ENCODE data around the gene ATAD2B.

Gene ATAD2B

DNA sequence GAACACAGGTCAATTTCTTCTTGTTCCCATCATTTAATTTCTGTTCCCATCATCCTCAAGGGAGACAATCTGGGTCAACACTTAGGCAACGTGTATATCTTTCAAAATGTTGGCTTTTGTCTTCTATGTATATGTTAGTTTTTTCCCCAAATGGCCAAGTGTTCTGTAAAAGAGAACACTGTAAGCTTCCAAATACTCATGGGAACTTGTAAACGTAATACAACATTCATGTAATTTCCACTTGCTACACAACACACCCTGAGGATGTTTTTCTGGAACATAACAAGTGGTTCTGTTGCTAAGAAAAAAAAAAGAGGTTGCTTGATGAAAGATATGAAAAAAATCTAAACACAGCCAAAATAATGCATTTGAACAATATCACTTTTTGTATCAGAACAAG, 149.1 kb downstream of the ATAD2B start:
- no peak for TF ChIP-seq POLR2A (IDR thresholded peaks at IDR 0.05; ENCODE audit: low read length)
- no peak for TF ChIP-seq GATA1 (IDR thresholded peaks at IDR 0.05; ENCODE audit: low read depth, low read length)
- no peak for DNase-seq

DNA sequence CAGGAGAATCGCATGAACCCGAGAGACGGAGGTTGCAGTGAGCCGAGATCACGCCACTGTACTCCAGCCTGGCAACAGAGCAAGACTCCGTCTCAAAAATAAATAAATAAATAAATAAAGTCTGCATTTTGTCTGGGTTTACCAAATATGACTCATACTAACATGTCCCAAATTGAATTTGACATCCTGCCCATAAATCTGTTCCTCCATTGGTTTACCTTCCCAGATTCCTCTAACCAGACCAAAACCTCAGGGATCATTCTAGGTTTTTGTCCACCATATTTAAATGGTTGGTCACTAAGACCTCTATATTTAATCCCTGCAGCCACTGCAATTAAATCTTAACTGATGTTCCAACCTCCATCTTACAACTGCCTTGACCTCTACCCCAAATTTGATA, 150.9 kb downstream of the ATAD2B start:
- no peak for DNase-seq
- TF ChIP-seq GATA1 (IDR thresholded peaks at IDR 0.05; ENCODE audit: low read depth, low read length): no peak
- no peak for TF ChIP-seq POLR2A (IDR thresholded peaks at IDR 0.05; ENCODE audit: low read length)

DNA sequence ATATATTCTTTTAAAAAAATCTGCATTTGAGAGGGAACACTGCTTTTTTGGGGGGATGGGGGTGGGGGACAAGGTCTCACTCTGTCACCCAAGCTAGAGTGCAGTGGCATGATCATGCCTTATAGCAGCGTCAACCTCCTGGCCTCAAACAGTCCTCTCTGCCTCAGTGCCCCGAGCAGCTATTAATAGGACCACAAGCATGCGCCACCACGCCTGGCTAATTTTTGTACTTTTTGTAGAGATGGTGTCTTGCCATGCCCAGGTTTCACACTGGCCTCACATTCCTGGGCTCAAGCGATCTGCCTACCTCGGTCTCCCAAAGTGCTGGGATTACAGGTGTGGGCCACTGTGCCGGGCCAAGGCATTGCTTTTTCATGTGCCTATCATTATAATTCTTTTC, 154.2 kb downstream of the ATAD2B start:
- no peak for DNase-seq
- TF ChIP-seq GATA1 (IDR thresholded peaks at IDR 0.05; ENCODE audit: low read depth, low read length) (no peak), POLR2A (IDR thresholded peaks at IDR 0.05; ENCODE audit: low read length) (no peak)

DNA sequence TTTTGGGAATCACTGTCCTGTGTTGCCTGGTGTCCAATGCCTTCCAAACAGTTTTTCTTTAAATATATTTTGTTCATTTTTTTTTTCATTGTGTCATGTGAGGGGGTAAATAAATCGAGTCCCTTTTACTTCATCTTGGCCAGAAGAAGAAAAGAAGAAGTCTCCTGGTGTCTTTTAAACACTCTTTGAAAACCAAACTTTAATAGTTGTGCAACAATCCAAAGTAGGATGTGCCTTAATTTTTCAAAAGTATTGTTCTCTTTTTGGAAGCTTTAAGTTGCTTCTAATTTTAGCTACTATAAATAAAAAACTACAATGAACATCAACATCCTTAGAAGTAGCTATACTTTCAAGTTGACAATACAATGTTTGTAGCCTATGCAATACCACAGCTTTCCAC, 154.9 kb downstream of the ATAD2B start:
- no peak for TF ChIP-seq GATA1 (IDR thresholded peaks at IDR 0.05; ENCODE audit: low read depth, low read length)
- no peak for TF ChIP-seq POLR2A (IDR thresholded peaks at IDR 0.05; ENCODE audit: low read length)

DNA sequence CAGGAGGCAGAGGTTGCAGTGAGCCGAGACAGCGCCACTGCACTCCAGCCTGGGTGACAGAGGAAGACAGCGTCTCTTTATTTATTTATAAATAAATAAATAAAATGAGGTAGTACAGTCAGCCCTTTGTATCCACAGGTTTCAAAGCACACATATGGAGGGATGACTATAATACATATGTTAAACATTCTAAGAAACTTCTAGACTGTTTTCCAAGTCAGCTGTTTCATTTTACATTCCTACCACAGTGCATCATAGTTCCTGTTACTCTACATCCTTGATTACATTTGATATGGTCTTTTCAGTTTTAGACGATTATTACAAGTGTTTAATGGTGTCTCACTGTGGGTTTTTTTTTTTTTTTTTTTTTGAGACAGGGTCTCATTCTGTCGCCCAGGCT, 157.6 kb downstream of the ATAD2B start:
- no peak for DNase-seq
- TF ChIP-seq GATA1 (IDR thresholded peaks at IDR 0.05; ENCODE audit: low read depth, low read length): no peak
- TF ChIP-seq POLR2A (IDR thresholded peaks at IDR 0.05; ENCODE audit: low read length): no peak

More for the DNA sequence above, 154.9 kb downstream of the ATAD2B start:
- no peak for DNase-seq

DNA sequence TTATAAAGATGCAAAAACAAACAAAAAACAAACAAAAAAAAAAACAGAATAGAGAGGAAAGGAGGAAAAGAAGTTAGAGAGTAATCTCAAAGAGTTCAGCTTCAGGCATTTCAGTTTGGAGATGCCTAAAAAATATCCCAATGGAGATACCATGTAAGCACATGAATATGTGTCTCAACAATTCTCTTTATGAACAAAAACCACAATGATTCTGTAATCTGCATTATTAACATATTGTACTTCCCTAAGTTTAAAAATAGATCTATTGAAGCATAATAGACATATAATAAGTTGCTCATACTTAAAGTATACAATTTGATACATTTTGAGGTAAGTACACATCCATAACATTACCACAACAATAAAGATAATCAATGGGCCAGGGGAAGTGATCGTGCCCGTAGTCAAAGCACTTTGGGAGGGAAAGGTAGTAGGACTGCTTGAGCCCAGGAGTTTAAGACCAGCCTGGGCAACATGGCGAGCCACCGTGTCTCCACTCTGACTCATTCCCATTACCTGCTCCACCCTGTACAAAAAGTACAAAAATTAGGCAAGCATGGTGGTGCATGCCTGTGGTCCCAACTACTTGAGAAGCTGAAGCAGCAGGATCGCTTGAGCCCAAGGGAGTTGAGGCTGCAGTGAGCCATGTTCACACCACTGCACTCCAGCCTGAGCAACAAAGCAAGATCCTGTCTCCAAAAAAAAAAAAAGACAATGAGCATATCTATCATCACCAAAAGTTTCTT, 158.9 kb downstream of the ATAD2B start:
- no peak for TF ChIP-seq POLR2A (IDR thresholded peaks at IDR 0.05; ENCODE audit: low read length)
- no peak for TF ChIP-seq GATA1 (IDR thresholded peaks at IDR 0.05; ENCODE audit: low read depth, low read length)
- no peak for DNase-seq

DNA sequence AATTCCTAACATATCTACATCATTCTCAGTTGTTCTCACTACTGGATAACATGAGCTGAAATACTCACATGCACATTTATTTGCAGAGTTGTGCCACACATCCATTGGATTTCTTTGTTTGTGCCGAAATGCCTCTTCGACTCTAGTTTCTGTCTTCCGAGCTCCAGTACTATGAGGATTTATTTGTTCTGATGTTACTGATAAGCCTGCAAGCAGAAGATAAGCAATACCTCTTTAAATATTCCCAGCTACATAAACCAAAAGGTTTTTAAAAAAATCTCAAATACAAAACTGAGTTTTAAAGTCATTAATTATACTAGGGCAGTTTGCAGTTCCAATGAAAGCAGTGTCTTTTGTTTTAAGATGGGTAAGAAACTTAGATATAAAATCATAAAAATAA, 164.8 kb downstream of the ATAD2B start:
- DNase-seq: no peak
- TF ChIP-seq POLR2A (IDR thresholded peaks at IDR 0.05; ENCODE audit: low read length) (no peak), GATA1 (IDR thresholded peaks at IDR 0.05; ENCODE audit: low read depth, low read length) (no peak)

DNA sequence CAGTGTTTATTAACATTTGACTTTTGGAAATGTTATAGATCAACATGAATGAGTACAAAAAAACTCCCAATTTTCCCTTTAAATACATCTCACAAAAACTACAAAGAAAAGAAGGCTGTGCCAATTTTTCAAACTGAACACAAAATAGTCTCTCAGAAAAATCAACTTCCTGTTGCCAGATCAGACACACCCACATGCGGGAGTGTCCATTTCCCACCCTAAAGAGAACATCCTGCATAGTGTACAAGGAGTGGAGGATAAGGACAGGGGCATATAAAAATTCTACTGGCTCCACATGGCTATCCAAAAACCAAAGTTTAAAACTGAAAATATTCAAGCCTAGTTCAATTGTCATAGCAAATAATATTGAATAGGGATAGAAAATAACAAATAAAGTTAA, 165.3 kb downstream of the ATAD2B start:
- peak; percentile 24 to 29 for DNase-seq
- TF ChIP-seq POLR2A (IDR thresholded peaks at IDR 0.05; ENCODE audit: low read length) (no peak), GATA1 (IDR thresholded peaks at IDR 0.05; ENCODE audit: low read depth, low read length) (no peak)

DNA sequence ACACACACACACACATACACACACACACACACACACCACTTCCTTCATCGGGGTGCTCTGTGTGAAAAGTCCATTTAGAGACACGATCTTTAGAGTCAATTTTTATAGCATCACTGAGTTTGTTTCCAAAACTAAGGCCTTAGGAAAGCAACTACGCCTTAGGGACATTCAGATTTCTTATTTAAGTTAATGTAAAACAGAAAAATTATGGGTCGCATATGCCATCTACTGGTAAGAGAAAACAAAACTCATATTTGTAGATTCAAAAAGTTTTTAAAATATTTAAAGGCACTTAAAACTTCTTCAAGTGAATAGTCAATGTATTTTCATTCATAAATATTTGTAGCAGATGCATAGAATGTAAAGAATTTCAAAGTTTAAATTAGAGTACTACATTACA, 166.2 kb downstream of the ATAD2B start:
- peak; percentile 7 to 34 for DNase-seq
- TF ChIP-seq GATA1 (IDR thresholded peaks at IDR 0.05; ENCODE audit: low read depth, low read length): no peak
- TF ChIP-seq POLR2A (IDR thresholded peaks at IDR 0.05; ENCODE audit: low read length): no peak

DNA sequence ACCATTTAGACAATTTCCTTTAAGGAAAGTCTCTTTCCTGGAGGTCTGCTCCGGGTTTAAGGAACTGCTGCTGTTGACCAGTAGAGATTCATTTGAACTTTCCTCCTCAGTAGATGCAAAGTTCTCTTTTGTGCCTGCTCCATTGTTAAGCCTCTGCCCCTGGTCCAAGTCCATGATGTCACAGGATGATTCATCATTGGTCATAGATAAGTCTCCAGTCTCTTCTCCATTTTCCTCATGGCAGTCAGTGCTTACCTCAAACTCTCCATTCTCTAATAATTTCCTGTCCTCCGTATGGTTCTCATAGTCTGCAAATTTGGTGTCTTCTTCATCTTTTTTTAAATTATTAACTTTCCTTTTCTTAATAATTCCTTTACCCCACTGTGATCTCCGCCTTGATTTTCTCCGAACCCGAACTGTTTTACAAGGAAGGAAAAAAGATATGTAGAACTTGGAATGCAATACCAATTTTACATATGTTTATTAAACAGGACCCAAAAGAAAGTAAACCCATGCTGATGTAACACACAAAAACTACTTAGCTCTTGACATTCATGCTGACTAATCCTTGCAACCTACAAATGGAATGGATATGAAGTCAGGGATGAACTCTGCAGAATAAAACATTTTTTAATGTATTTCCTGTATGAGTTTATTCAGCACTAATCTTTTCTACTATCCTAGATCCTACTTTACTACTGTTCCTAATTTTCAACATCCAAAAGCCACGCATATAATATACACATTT, 169.1 kb downstream of the ATAD2B start:
- peak in 1 of 2 experiments; percentile 64 for DNase-seq
- TF ChIP-seq POLR2A (IDR thresholded peaks at IDR 0.05; ENCODE audit: low read length) (no peak), GATA1 (IDR thresholded peaks at IDR 0.05; ENCODE audit: low read depth, low read length) (no peak)

DNA sequence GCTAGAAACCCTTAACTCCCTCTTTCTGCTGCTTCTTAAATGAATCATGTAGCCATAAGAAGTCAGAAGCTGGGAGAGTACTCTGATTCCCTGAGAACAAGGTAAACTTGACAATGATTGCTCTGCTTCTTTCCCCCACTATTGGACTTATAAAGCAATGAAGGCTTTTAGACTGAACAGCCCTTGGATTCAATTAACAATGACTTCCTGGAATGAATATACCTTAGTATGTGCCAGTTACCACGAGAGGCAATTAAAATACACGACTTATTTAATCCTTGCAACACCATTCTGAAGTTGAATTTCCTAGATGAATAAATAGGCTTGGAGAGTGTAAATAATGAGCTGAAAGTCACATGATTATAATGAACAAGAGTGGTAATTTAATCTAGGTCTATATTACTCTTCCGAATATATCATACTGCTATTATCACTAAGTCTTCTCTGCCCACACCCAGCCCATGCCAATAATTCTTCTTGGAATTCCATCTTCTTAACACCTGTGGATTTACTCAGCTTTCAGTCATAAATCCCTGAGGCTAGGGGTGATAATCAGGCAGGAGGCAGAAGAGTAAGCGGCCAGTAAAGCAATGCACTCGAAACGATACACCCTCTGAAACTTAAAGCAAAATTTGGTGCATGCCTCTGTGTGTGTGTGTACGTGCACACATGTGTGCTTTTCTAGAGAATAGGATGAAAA, 170.2 kb downstream of the ATAD2B start:
- DNase-seq: no peak
- TF ChIP-seq GATA1 (IDR thresholded peaks at IDR 0.05; ENCODE audit: low read depth, low read length) (no peak), POLR2A (IDR thresholded peaks at IDR 0.05; ENCODE audit: low read length) (no peak)

DNA sequence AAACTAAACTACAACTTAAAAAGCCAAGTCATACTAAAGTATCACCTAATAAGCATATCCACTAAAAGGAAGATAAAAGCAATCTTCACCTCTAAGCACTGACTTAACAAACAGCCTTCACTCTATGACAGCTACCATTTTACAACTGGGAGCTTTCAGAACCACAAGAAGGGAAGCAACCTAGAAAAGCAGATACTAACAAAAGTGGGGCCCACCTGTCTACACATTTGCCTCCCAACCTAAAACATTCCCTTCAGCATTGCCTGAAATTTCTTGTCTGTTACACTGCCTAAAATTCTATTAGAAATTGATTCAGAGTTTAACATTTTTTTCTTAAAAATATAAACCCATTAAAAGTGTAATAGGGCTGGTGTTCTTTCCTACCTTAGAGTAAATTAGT, 172.0 kb downstream of the ATAD2B start:
- no peak for DNase-seq
- no peak for TF ChIP-seq GATA1 (IDR thresholded peaks at IDR 0.05; ENCODE audit: low read depth, low read length)
- no peak for TF ChIP-seq POLR2A (IDR thresholded peaks at IDR 0.05; ENCODE audit: low read length)

DNA sequence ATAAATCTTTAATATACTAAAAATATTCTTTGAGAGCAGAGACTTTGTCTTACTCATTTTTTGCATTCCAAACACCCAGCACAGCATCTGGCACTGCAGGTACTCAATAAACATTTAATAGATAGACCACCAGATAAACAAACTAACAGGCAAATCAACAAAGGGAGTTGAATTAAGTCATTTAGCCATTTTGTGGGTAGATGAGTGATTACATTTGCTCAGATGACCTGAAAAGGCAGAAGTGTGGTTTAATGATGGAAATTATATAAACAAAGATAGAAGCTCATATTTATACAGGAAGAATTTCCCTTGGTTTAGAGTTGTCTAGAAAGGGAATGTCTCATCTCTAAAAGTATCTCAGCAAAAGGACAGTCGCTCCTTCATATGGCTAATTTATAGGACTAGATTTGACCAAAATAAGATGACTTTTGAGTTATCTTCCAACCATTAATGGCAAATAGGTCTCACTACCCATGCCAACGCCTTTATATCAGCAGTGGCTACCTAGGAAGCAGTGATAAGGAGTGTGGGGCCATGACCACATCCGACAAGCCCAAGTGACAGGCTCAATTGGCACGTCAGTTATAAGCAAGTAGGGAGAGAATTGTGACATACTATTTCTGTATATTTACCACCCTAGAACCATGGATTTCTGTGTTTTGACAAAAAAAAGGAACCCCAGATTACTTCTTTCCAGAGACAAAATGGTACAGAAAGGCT, 173.5 kb downstream of the ATAD2B start:
- DNase-seq: no peak
- no peak for TF ChIP-seq POLR2A (IDR thresholded peaks at IDR 0.05; ENCODE audit: low read length)
- TF ChIP-seq GATA1 (IDR thresholded peaks at IDR 0.05; ENCODE audit: low read depth, low read length): no peak

All from erythroblast (primary cell).